ENCODE results near the gene THAP11. TPM values are rescaled to one million over a fixed set of nuclear protein-coding genes. Genes with fewer than 3 reads are reported as not detected.

THAP11 gene
- total and polyA plus RNA-seq, 2 of the 4 experiments (the other 2 are of a cell fraction): 13.3 to 14.5 TPM

DNA sequence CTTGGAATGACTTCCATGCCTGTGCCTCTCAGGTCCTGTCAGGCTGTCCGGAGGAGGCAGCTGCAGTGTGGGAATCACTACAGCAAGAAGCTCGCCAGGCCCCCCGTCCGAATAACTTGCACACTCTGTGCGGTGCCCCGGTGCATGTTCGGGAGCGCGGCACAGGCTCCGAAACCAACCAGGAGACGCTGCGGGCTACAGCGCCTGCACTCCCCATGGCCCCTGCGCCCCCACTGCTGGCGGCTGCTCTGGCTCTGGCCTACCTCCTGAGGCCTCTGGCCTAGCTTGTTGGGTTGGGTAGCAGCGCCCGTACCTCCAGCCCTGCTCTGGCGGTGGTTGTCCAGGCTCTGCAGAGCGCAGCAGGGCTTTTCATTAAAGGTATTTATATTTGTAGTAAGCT is 43.9 kb downstream of the THAP11 start:
- 92% methylated on average over 11 of the region's 19 CpGs; no CpG with 5 or more reads in 1 of the 2 experiments for WGBS, 2 experiments (ENCODE audit: extremely low coverage in 2 of 2, insufficient read length in 1 of 2)
- CTCF ChIA-PET: interaction anchor here (1.3 kb wide), 1 partner anchor 69 kb away, joined by 3 read pairs; no protein-coding TSS in a partner anchor

More for the DNA sequence above, 43.9 kb downstream of the THAP11 start:
- DNase-seq (no peak), ATAC-seq (ENCODE audit: low read depth) (no peak)
- peaks cover 4% of the 10 kb centered on the region; the same call in 1 of the 2 replicates for H3K4me1 ChIP-seq (ENCODE audit: control insufficient read depth, insufficient read depth, low read length)
- no peak overlapping the region for H4K5ac ChIP-seq (ENCODE audit: low read depth, low read length)
- no peak overlapping the region for H4K91ac ChIP-seq (ENCODE audit: insufficient read depth, low read depth, low read length)
- no peak overlapping the region for H2BK20ac ChIP-seq (ENCODE audit: low read depth, low read length)
- no peak overlapping the region for H3K14ac ChIP-seq (replicated peaks; ENCODE audit: low read depth, low read length)
- no peak overlapping the region for H3K56ac ChIP-seq (ENCODE audit: extremely low read depth, insufficient read depth, low read length)
- in situ Hi-C loops (cut with MboI; ENCODE audit: low sequenced_read_pairs) (no loop called here), dilution Hi-C loops (cut with HindIII; ENCODE audit: low sequenced_read_pairs, unreplicated experiment) (no loop called here), intact Hi-C loops (cut with micrococcal nuclease) (no loop called here)
- no peak overlapping the region for H2AK9ac ChIP-seq (replicated peaks; ENCODE audit: low read depth, low read length, poor library complexity)
- no TSS peak for BruUV-seq (replicated peaks)
- no peaks in the 10 kb centered on the region for H3K9me1 ChIP-seq (ENCODE audit: insufficient read depth, low read length)
- H3K4ac ChIP-seq (ENCODE audit: low read depth, low read length): no peak overlapping the region
- TF ChIP-seq POLR2A (IDR thresholded peaks at IDR 0.05; ENCODE audit: low read depth, low read length): no peak
- no peak for TF ChIP-seq RAD21 (IDR thresholded peaks at IDR 0.05; ENCODE audit: low read length)
- TF ChIP-seq, protein P1, sequence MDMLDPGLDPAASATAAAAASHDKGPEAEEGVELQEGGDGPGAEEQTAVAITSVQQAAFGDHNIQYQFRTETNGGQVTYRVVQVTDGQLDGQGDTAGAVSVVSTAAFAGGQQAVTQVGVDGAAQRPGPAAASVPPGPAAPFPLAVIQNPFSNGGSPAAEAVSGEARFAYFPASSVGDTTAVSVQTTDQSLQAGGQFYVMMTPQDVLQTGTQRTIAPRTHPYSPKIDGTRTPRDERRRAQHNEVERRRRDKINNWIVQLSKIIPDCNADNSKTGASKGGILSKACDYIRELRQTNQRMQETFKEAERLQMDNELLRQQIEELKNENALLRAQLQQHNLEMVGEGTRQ (IDR thresholded peaks at IDR 0.05; ENCODE audit: low read depth, low read length): no peak
- no peak for TF ChIP-seq FOS (IDR thresholded peaks at IDR 0.05; ENCODE audit: low read depth, low read length)
- TF ChIP-seq CHD1 (IDR thresholded peaks at IDR 0.05; ENCODE audit: low read depth, low read length): no peak
- no peak for TF ChIP-seq SMC3 (IDR thresholded peaks at IDR 0.05; ENCODE audit: low read depth, low read length)
- TF ChIP-seq RFX5 (IDR thresholded peaks at IDR 0.05; ENCODE audit: low read depth, low read length): no peak
- no peak for TF ChIP-seq RCOR1 (IDR thresholded peaks at IDR 0.05; ENCODE audit: insufficient replicate concordance, low read length)
- no peak for TF ChIP-seq MAZ (IDR thresholded peaks at IDR 0.05; ENCODE audit: borderline replicate concordance, low read depth, low read length)
- TF ChIP-seq, protein P2, sequence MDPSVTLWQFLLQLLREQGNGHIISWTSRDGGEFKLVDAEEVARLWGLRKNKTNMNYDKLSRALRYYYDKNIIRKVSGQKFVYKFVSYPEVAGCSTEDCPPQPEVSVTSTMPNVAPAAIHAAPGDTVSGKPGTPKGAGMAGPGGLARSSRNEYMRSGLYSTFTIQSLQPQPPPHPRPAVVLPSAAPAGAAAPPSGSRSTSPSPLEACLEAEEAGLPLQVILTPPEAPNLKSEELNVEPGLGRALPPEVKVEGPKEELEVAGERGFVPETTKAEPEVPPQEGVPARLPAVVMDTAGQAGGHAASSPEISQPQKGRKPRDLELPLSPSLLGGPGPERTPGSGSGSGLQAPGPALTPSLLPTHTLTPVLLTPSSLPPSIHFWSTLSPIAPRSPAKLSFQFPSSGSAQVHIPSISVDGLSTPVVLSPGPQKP (IDR thresholded peaks at IDR 0.05; ENCODE audit: borderline replicate concordance, low read depth, low read length): no peak
- TF ChIP-seq MAFK (IDR thresholded peaks at IDR 0.05; ENCODE audit: low read depth, low read length): no peak
- no peak for TF ChIP-seq BHLHE40 (IDR thresholded peaks at IDR 0.05; ENCODE audit: low read depth, low read length)
- peaks cover 32% of the 10 kb centered on the region for H4K20me1 ChIP-seq (ENCODE audit: insufficient read depth, low read length)
- peaks cover 34% of the 10 kb centered on the region for H3K36me3 ChIP-seq (ENCODE audit: control insufficient read depth, insufficient read depth, low read length)
- no peak overlapping the region for H3K27ac ChIP-seq (ENCODE audit: insufficient read depth, low read length)
- H2BK5ac ChIP-seq (ENCODE audit: low read depth, low read length, poor library complexity, severe bottlenecking): no peak overlapping the region
- no peak overlapping the region for H2BK15ac ChIP-seq (ENCODE audit: low read depth, low read length)
- H3K9ac ChIP-seq (ENCODE audit: low read depth, low read length): no peak overlapping the region
- no peaks in the 10 kb centered on the region for H3K9me3 ChIP-seq (ENCODE audit: control insufficient read depth, insufficient read depth, low read length)
- no peaks in the 10 kb centered on the region for H3K27me3 ChIP-seq (ENCODE audit: control insufficient read depth, insufficient read depth, low read length)
- H2AK5ac ChIP-seq (ENCODE audit: low read depth, low read length): no peak overlapping the region
- no peak overlapping the region for H3K4me3 ChIP-seq (ENCODE audit: insufficient read depth, low read depth, low read length)
- peaks cover 0 to 5% of the 10 kb centered on the region in 2 experiments; a peak in 2 of 4 replicates for H3K79me1 ChIP-seq (ENCODE audit: low read depth in 1 of 2, low read length in 2 of 2)
- POLR2A ChIA-PET (ENCODE audit: unreplicated experiment): no interaction called here
- no peak overlapping the region for H3K18ac ChIP-seq (ENCODE audit: low read depth, low read length)
- H2AFZ ChIP-seq (replicated peaks; ENCODE audit: low read length, poor library complexity): no peak overlapping the region
- H4K8ac ChIP-seq (ENCODE audit: low read depth in 2 of 2, low read length in 2 of 2): no peak overlapping the region
- no peak overlapping the region for H3K23ac ChIP-seq (ENCODE audit: low read depth, low read length)
- H2BK120ac ChIP-seq (ENCODE audit: low read depth, low read length): no peak overlapping the region
- H3K4me2 ChIP-seq (ENCODE audit: low read depth, low read length): no peak overlapping the region
